PC-3 (cell line): ENCODE data around the gene PIK3R3. TPM values are rescaled to one million over a fixed set of nuclear protein-coding genes. Genes with fewer than 3 reads are reported as not detected.

ENCODE experiments used
- ATAC-seq: fragments of 200-7000 bp; cut with Tn5 transposase; 2 replicates; pipeline ENCODE4 v1.9.1; 2020; ENCODE audit warnings: mild to moderate bottlenecking, moderate library complexity
- BruUV-seq: library from RNA; stranded (reverse); fragments of 400-500 nt; replicated peaks from 2 replicates; lab custom pipeline; 2021; lab: Mats Ljungman, UMichigan
- CTCF ChIA-PET: fragments of 300-600 bp; sonication (Branson Sonifier 250); formaldehyde crosslinking; loops from one replicate; lab custom pipeline; 2022; ENCODE audit warnings: antibody characterized with exemption; lab: Charles Lee
- POLR2A ChIA-PET: fragments of 300-600 bp; sonication (Branson Sonifier 250); formaldehyde crosslinking; loops from one replicate; lab custom pipeline; 2022; ENCODE audit warnings: antibody characterized with exemption; ENCODE audit not compliant: unreplicated experiment; lab: Charles Lee
- DNase-seq: peaks from one replicate; pipeline ENCODE4 v3.0.0-alpha.2; 2015
- H2AFZ ChIP-seq: fragments of 300-600 bp; sonication (generic); 2 replicates; pipeline ENCODE4 v1.6.0; 2016; ENCODE audit warnings: antibody characterized with exemption, low read length
- H3F3A ChIP-seq: fragments of 300-600 bp; sonication (generic); one replicate; pipeline ENCODE4 v1.6.0; 2017; ENCODE audit warnings: antibody characterized with exemption, low read length, control low read depth, mild to moderate bottlenecking; ENCODE audit not compliant: unreplicated experiment
- H3K27ac ChIP-seq: fragments of 300-600 bp; sonication (generic); 2 replicates; pipeline ENCODE4 v1.5.1; 2016; ENCODE audit warnings: mild to moderate bottlenecking, low read length
- H3K27me3 ChIP-seq: fragments of 300-600 bp; sonication (generic); 2 replicates; pipeline ENCODE4 v1.6.1; 2016; ENCODE audit warnings: low read length, mixed read lengths
- H3K36me3 ChIP-seq: fragments of 300-600 bp; sonication (generic); 2 replicates; pipeline ENCODE4 v1.6.1; 2016; ENCODE audit warnings: low read depth, mixed run types, low read length, mixed read lengths
- H3K4me1 ChIP-seq: fragments of 300-600 bp; sonication (generic); 2 replicates; pipeline ENCODE4 v1.5.1; 2016; ENCODE audit warnings: low read length; ENCODE audit not compliant: insufficient read depth
- H3K4me2 ChIP-seq: fragments of 300-600 bp; sonication (generic); 2 replicates; pipeline ENCODE4 v1.6.0; 2016; ENCODE audit warnings: low read length
- H3K4me3 ChIP-seq: fragments of 300-600 bp; sonication (generic); 2 replicates; pipeline ENCODE4 v1.5.1; 2016; ENCODE audit warnings: mild to moderate bottlenecking, low read length, mixed read lengths
- H3K79me2 ChIP-seq: fragments of 300-600 bp; sonication (generic); 2 replicates; pipeline ENCODE4 v1.6.1; 2017; ENCODE audit warnings: low read length, mixed read lengths
- H3K9ac ChIP-seq: fragments of 300-600 bp; sonication (generic); 2 replicates; pipeline ENCODE4 v1.6.0; 2016; ENCODE audit warnings: mild to moderate bottlenecking, low read length
- H3K9me2 ChIP-seq: fragments of 300-600 bp; sonication (generic); replicated peaks from 2 replicates; pipeline ENCODE4 v1.6.1; 2016; ENCODE audit warnings: mixed run types, low read length, mixed read lengths
- H3K9me3 ChIP-seq: fragments of 300-600 bp; sonication (generic); 2 replicates; pipeline ENCODE4 v1.6.1; 2016; ENCODE audit warnings: low read length, mixed read lengths
- H4K20me1 ChIP-seq: fragments of 300-600 bp; sonication (generic); 2 replicates; pipeline ENCODE4 v1.6.1; 2016; ENCODE audit warnings: low read length, mixed read lengths
- EZH2 ChIP-seq: fragments of 300-600 bp; sonication (generic); IDR thresholded peaks from one replicate; pipeline ENCODE4 v1.6.1; 2017; ENCODE audit warnings: antibody characterized with exemption, mild to moderate bottlenecking, low read length; ENCODE audit not compliant: unreplicated experiment
- EZH2phosphoT487 ChIP-seq: fragments of 300-600 bp; sonication (generic); IDR thresholded peaks from 2 replicates; pipeline ENCODE4 v1.6.1; 2018; ENCODE audit warnings: mild to moderate bottlenecking, antibody characterized with exemption, low read length, borderline replicate concordance
- intact Hi-C: fragments of 100-400 bp; cut with micrococcal nuclease; formaldehyde crosslinking; loops from 2 replicates; pipeline ENCODE4 v1.9.0; 2023
- total RNA-seq: library from RNA; depleted of rRNA; stranded (reverse); fragments of >200 nt; gene quantifications from 2 replicates; pipeline ENCODE4 v1.2.3, GENCODE V29; 2014
- TF ChIP-seq, protein P1 (sequence below): fragments of 300-600 bp; sonication (generic); conservative IDR thresholded peaks from 2 replicates; pipeline ENCODE4 v1.5.1; 2017; ENCODE audit warnings: antibody characterized with exemption, low read depth, mild to moderate bottlenecking, low read length

The PIK3R3 gene
- total RNA-seq, 1 experiment from 2014 or later, result 17.7 TPM

DNA sequence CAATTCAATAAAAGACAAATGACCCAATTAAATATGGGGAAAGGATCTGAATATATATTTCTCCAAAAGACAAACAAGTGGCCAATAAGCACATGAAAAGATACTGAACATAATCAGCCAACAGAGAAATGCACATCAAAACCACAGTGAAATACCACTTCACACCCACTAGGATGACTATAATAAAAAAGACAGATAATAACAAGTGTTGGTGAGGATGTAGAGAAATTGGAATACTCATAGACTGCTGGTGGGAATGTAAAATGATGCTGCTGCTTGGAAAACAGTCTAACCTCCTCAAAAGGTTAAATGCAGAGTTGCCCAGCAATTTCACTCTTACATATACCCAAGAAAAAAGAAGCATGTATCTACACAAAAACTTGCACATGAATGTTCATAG lies 48.9 kb downstream of the PIK3R3 start:
- Histone ChIP-seq H3K4me2 (peak overlapping the region; percentile 67; the same call in 1 of the 2 replicates), H2AFZ (no peak overlapping the region), H3K4me3 (no peak overlapping the region), H3K4me1 (peaks cover 28% of the 10 kb centered on the region), H3K9me3 (no peaks in the 10 kb centered on the region), H3K36me3 (no peaks in the 10 kb centered on the region), H4K20me1 (no peaks in the 10 kb centered on the region), H3K79me2 (peaks cover 48% of the 10 kb centered on the region), H3K27me3 (no peaks in the 10 kb centered on the region), H3K27ac (no peak overlapping the region), H3K9ac (no peak overlapping the region), H3F3A (no peaks in the 10 kb centered on the region), H3K9me2 (no peaks in the 10 kb centered on the region)
- no peak for DNase-seq
- no peak for ATAC-seq
- ChIA-PET POLR2A (no interaction called here), CTCF (no interaction called here)
- BruUV-seq, result no TSS peak
- intact Hi-C loops, result no loop called here
- TF ChIP-seq, protein P1, sequence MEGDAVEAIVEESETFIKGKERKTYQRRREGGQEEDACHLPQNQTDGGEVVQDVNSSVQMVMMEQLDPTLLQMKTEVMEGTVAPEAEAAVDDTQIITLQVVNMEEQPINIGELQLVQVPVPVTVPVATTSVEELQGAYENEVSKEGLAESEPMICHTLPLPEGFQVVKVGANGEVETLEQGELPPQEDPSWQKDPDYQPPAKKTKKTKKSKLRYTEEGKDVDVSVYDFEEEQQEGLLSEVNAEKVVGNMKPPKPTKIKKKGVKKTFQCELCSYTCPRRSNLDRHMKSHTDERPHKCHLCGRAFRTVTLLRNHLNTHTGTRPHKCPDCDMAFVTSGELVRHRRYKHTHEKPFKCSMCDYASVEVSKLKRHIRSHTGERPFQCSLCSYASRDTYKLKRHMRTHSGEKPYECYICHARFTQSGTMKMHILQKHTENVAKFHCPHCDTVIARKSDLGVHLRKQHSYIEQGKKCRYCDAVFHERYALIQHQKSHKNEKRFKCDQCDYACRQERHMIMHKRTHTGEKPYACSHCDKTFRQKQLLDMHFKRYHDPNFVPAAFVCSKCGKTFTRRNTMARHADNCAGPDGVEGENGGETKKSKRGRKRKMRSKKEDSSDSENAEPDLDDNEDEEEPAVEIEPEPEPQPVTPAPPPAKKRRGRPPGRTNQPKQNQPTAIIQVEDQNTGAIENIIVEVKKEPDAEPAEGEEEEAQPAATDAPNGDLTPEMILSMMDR, result no peak
- no peak for TF ChIP-seq EZH2
- no peak for TF ChIP-seq EZH2phosphoT487

DNA sequence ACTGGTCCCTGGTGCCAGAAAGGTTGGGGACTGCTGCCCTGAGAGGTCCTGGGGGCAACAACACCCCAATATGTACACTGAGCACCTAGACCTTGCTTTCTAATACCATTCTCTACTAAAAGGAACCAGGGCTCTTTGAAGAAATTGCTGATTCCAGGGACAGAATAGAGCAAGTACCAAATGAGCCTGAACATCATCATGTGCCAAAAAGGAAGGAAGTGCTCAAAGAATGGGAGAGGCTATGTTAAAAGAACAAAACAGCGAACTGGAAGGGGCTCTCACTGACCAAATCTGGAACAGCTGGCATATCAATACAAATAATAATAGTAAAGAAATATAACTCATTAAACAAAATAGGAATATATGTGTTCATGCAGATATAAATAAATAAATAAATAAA lies 50.8 kb downstream of the PIK3R3 start:
- no peak overlapping the region for H2AFZ ChIP-seq
- no TSS peak for BruUV-seq
- ChIA-PET CTCF (no interaction called here), POLR2A (no interaction called here)
- H4K20me1 ChIP-seq, result no peaks in the 10 kb centered on the region
- intact Hi-C loops, result no loop called here
- H3F3A ChIP-seq, result no peaks in the 10 kb centered on the region
- H3K9me2 ChIP-seq, result no peaks in the 10 kb centered on the region
- peaks cover 40% of the 10 kb centered on the region for H3K79me2 ChIP-seq
- H3K4me2 ChIP-seq, result no peak overlapping the region
- H3K27ac ChIP-seq, result no peak overlapping the region
- DNase-seq (no peak), ATAC-seq (no peak)
- H3K9me3 ChIP-seq, result no peaks in the 10 kb centered on the region
- no peak overlapping the region for H3K9ac ChIP-seq
- no peaks in the 10 kb centered on the region; the same call in 1 of the 2 replicates for H3K36me3 ChIP-seq
- H3K4me1 ChIP-seq, result peaks cover 26% of the 10 kb centered on the region
- H3K4me3 ChIP-seq, result no peak overlapping the region
- TF ChIP-seq, protein P1, result no peak
- TF ChIP-seq EZH2phosphoT487 (no peak), EZH2 (no peak)
- no peaks in the 10 kb centered on the region for H3K27me3 ChIP-seq

- H3K4me3 ChIP-seq, result no peak overlapping the region
- ChIA-PET POLR2A (no interaction called here), CTCF (no interaction called here)
- H3F3A ChIP-seq, result no peaks in the 10 kb centered on the region
- H4K20me1 ChIP-seq, result no peaks in the 10 kb centered on the region
- H3K36me3 ChIP-seq, result peaks cover 1% of the 10 kb centered on the region; the same call in 1 of the 2 replicates
- H3K27ac ChIP-seq, result no peak overlapping the region
- no peak overlapping the region for H3K9ac ChIP-seq
- TF ChIP-seq EZH2phosphoT487 (no peak), EZH2 (no peak)
- TF ChIP-seq, protein P1, result no peak
- H3K4me1 ChIP-seq, result peaks cover 25% of the 10 kb centered on the region
- no peak overlapping the region for H3K4me2 ChIP-seq
- ATAC-seq, result no peak
- no TSS peak for BruUV-seq
- intact Hi-C loops, result no loop called here
- no peaks in the 10 kb centered on the region for H3K9me3 ChIP-seq
- H3K9me2 ChIP-seq, result no peaks in the 10 kb centered on the region
- peaks cover 39% of the 10 kb centered on the region for H3K79me2 ChIP-seq
- no peaks in the 10 kb centered on the region for H3K27me3 ChIP-seq
- H2AFZ ChIP-seq, result no peak overlapping the region
- no peak for DNase-seq
These were observed 51.2 kb downstream of the PIK3R3 start for GRCh38 chr1:46081206-46081605.
